NK-92 treated with Interleukin-12 subunit alpha and Interleukin-12 subunit beta, amount 100 ng/mL, for 24 hours (cell line): ENCODE results near the gene HYOU1.
A peak's percentile ranks its signal among the peaks of the same experiment; 100 is the strongest.
"Not testable (repeated sequence)": the region's sequence is repeated elsewhere in the genome, so short reads cannot be mapped to it uniquely, and the experiment has no call there.

ENCODE experiments used
- DNase-seq: peaks from one replicate; lab custom pipeline; 2025; lab: John Stamatoyannopoulos, UW

The HYOU1 gene

GRCh38 chr11:119041821-119042514 is 15.0 kb downstream of the HYOU1 start:
- no peak for DNase-seq

GRCh38 chr11:119039471-119039870 is 17.5 kb downstream of the HYOU1 start:
- not testable (repeated sequence) for DNase-seq

- DNase-seq, result no peak
Observed at GRCh38 chr11:119038884-119039283, 18.1 kb downstream of the HYOU1 start.

- DNase-seq, result no peak
Observed at GRCh38 chr11:119034813-119035212, 22.2 kb downstream of the HYOU1 start.

GRCh38 chr11:119033421-119033820 is 23.6 kb downstream of the HYOU1 start:
- not testable (repeated sequence) for DNase-seq

GRCh38 chr11:119031912-119032280 is 25.1 kb downstream of the HYOU1 start:
- no peak for DNase-seq

GRCh38 chr11:119030329-119031047 is 26.5 kb downstream of the HYOU1 start, which contains the start of gene SLC37A4:
TSS of gene SLC37A4 (minus strand) at chr11:119030877.
- DNase-seq, result peak; percentile 97

- no peak for DNase-seq
Observed at GRCh38 chr11:119030029-119030328, 27.0 kb downstream of the HYOU1 start.

- DNase-seq, result no peak
Observed at GRCh38 chr11:119029340-119030028, 27.5 kb downstream of the HYOU1 start.

GRCh38 chr11:119029069-119029339 is 28.0 kb downstream of the HYOU1 start:
- DNase-seq, result no peak

- no peak for DNase-seq
Observed at GRCh38 chr11:119028346-119029068, 28.5 kb downstream of the HYOU1 start.

GRCh38 chr11:119027561-119028345 is 29.3 kb downstream of the HYOU1 start:
- no peak for DNase-seq

GRCh38 chr11:119026970-119027369 is 30.0 kb downstream of the HYOU1 start:
- DNase-seq, result no peak

GRCh38 chr11:119025978-119026766 is 30.8 kb downstream of the HYOU1 start:
- no peak for DNase-seq

GRCh38 chr11:119025541-119025940 is 31.5 kb downstream of the HYOU1 start:
- DNase-seq, result no peak

GRCh38 chr11:119025099-119025473 is 31.9 kb downstream of the HYOU1 start:
- DNase-seq, result no peak

- no peak for DNase-seq
Observed at GRCh38 chr11:119024430-119025098, 32.4 kb downstream of the HYOU1 start.

- DNase-seq, result no peak
Observed at GRCh38 chr11:119023741-119024140, 33.3 kb downstream of the HYOU1 start.

GRCh38 chr11:119021631-119022030 is 35.4 kb downstream of the HYOU1 start:
- DNase-seq, result no peak

- DNase-seq, result no peak
Observed at GRCh38 chr11:119019996-119020395, 37.0 kb downstream of the HYOU1 start.
